ENCODE data around the gene TAMALIN. TPM values are rescaled to one million over a fixed set of nuclear protein-coding genes. Genes with fewer than 3 reads are reported as not detected.

TAMALIN gene
- total RNA-seq, 1 experiment from 2014 or later = 1.2 TPM

GRCh38 chr12:52036587-52037171, 29.9 kb downstream of the TAMALIN start:
- no peak overlapping the region; the same call in 1 of the 2 replicates for H3K4ac ChIP-seq (ENCODE audit: low read depth, low read length)
- Mint-ChIP-seq H3K4me1 (peaks cover 26 to 41% of the 10 kb centered on the region in 2 experiments), H3K9me3 (no peaks in the 10 kb centered on the region), H3K36me3 (ENCODE audit: insufficient read depth in 1 of 3, low read depth in 3 of 3) (peaks cover 0 to 2% (median 0%) of the 10 kb centered on the region in 3 experiments; a peak in 1 of 7 replicates), H3K27ac (no peak overlapping the region), H3K27me3 (ENCODE audit: low read depth) (peaks cover 39% of the 10 kb centered on the region), H3K4me3 (peak overlapping the region; percentile 40 to 74)
- H2BK120ac ChIP-seq (ENCODE audit: low read depth, low read length, poor library complexity, severe bottlenecking) = no peak overlapping the region
- no peaks in the 10 kb centered on the region for H3K79me1 ChIP-seq (ENCODE audit: insufficient read depth, low read depth, low read length, poor library complexity, severe bottlenecking)
- H4K8ac ChIP-seq (replicated peaks; ENCODE audit: insufficient read length, low read depth, low read length) = no peak overlapping the region
- no peak overlapping the region for H2BK12ac ChIP-seq (ENCODE audit: insufficient read length, low read depth, low read length)
- H3K23me2 ChIP-seq (ENCODE audit: insufficient read length, low read depth, low read length, poor library complexity, severe bottlenecking) = peaks cover 10% of the 10 kb centered on the region
- no peak overlapping the region for H3K9ac ChIP-seq (ENCODE audit: extremely low read depth, insufficient read length, low read length)
- no peak overlapping the region for H3T11ph ChIP-seq (ENCODE audit: low read length)
- H3K79me2 ChIP-seq (ENCODE audit: insufficient read depth, low read length) = peaks cover 2% of the 10 kb centered on the region; the same call in 1 of the 2 replicates
- peak overlapping the region; percentile 82 for H3K14ac ChIP-seq (ENCODE audit: insufficient read depth, low read length)
- peak; percentile 78 for DNase-seq
- H2AK5ac ChIP-seq (ENCODE audit: insufficient read length, low read length) = no peak overlapping the region
- peaks cover 2% of the 10 kb centered on the region; the same call in 1 of the 2 replicates for H3K27me3 ChIP-seq (ENCODE audit: insufficient read depth, low read length)
- H3K27ac ChIP-seq (ENCODE audit: insufficient read length, low read depth, low read length) = no peak overlapping the region
- H2BK5ac ChIP-seq (ENCODE audit: insufficient read length, low read length) = no peak overlapping the region
- H2BK15ac ChIP-seq (ENCODE audit: low read depth, low read length) = no peak overlapping the region
- no CpG with 5 or more reads among the region's 53 CpGs for WGBS (ENCODE audit: extremely low coverage, insufficient read length, low lambda C conversion rate)
- no peak overlapping the region for H2BK20ac ChIP-seq (ENCODE audit: low read depth, low read length, poor library complexity, severe bottlenecking)
- no peak overlapping the region for H4K5ac ChIP-seq (ENCODE audit: insufficient read length, low read depth, low read length)
- TF ChIP-seq CTCF (conservative IDR thresholded peaks at IDR 0.05) = no peak
- peak overlapping the region; percentile 69 for H3K18ac ChIP-seq (ENCODE audit: insufficient read length, low read depth, low read length)
- H4K20me1 ChIP-seq (ENCODE audit: control insufficient read depth, insufficient read depth, insufficient read length) = peaks cover 2% of the 10 kb centered on the region
- peaks cover 2% of the 10 kb centered on the region; the same call in 1 of the 2 replicates for H3K4me1 ChIP-seq (ENCODE audit: insufficient read depth, low read length)
- H3K4me2 ChIP-seq (ENCODE audit: insufficient read depth, insufficient read length, low read length) = peak overlapping the region; percentile 18
- no peak overlapping the region for H2AFZ ChIP-seq (ENCODE audit: low read length)
- no peak overlapping the region for H3K56ac ChIP-seq (ENCODE audit: insufficient read length, low read depth, low read length)
- no peaks in the 10 kb centered on the region for H3K9me3 ChIP-seq (ENCODE audit: control insufficient read depth, low read depth, low read length)
- H4K91ac ChIP-seq (ENCODE audit: insufficient read length, low read depth, low read length) = no peak overlapping the region
- H3K23ac ChIP-seq (ENCODE audit: insufficient read length, low read depth, low read length) = no peak overlapping the region
